GM18511 (cell line): ENCODE results near the gene ATE1.
"Not testable (repeated sequence)": the region's sequence is repeated elsewhere in the genome, so short reads cannot be mapped to it uniquely, and the experiment has no call there.

Experiments used
- ATAC-seq: cut with Tn5 transposase; IDR thresholded peaks from one replicate; pipeline ENCODE4 v1.9.1; 2021; ENCODE audit warnings: mild to moderate bottlenecking, moderate library complexity; ENCODE audit not compliant: unreplicated experiment

Gene ATE1

DNA sequence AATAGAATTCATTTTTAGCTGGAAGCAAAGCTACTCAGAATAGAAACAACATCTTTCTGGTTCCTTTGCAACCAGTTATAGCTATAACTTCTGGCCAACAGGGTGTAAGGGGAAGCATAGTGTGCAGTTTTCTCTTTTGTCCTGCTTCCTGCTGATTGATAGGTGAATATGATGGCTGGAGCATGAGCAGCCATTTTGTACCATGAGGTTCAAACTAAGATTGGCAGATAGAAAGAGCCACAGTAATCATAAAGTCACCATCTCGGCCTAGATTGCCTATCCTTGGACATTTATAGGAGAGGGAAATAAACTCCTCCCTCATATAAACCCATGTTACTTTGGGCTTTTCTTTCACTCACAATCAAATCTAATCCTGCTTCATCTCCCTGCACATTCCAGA is 227.4 kb downstream of the ATE1 start:
- ATAC-seq: no peak

DNA sequence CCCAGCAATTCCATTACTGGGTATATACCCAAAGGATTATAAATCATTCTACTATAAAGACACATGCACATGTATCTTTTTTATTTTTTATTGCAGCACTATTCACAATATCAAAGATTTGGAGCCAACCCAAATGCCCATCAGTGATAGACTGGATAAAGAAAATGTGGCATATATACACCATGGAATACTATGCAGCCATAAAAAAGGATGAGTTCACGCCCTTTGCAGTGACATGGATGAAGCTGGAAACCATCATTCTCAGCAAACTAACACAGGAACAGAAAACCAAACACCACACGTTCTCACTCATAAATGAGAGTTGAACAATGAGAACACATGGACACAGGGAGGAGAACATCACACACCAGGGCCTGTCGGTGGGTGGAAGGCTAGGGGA is 228.1 kb downstream of the ATE1 start:
- ATAC-seq: not testable (repeated sequence)

DNA sequence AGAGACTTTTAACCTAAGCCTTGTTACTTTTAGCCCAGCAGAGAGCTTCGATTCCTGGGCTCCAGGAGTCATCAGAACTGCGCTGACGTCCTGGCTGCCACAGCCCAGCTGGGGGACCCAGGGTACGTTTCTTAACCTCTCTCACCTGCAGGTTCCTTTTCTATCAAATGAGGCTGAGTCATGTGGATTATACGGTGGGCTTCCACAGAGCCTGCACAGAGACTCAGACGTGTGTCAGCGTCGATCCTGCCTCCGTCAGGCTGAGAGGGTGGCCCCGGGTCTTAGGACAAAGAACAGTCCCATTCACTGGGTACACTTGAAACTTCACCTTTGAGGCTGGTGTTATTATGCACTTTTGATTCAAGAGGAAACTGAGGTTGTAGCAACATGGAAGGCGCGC is 228.9 kb downstream of the ATE1 start:
- ATAC-seq: no peak

DNA sequence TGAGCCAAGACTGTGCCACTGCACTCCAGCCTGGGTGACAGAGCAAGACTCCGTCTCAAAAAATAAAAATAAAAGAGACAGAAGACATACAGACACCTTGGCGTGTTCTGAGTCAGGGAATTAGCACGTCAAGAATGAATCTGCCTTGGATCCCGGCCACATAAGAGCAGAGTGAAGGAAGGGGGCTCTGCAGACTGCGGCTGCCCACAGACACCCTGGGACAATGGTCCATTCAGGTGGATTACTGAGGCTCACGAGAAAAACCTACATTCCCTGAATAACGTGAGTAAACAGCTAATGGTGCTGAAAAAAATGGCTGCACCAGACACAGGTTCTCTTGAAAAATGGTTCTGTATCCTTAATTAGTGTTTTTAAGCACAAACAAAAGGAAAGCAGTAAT is 229.5 kb downstream of the ATE1 start:
- ATAC-seq: no peak

GRCh38 chr10:121696854-121697253 is 231.0 kb downstream of the ATE1 start:
- no peak for ATAC-seq

DNA sequence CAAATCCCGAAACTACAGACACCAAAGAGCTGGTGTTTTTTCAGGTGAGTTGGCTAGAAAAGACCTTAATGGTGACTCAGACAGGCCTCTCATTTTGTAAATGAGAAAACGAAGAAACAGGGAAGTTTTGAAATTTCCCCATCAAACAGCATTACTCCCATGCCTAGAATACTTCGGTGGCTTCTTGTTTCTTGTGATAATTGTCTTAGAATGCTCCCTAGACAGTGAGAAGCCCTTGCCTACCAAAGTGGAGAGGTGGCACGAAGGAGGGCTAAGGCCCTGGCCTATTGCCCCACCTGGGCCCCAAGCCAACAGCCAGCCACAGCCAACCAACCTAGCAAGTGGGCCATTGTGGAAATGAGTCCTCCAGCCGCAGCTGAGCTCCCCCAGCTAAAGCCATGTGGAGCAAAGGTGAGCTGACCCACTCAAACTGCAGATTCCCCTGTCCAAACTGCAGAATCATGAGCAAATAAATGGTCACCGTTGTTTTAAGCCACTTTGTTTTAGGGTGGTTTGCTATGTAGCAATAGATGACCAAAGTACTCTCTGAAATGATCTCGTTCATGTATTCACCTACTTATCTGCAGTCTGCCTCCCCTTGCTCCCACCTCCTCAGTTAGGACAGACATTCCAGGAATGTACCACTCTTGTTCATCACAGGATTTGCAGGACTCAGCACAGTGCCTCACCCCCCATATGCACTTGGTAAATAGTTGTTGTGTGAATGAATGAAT is 231.9 kb downstream of the ATE1 start:
- no peak for ATAC-seq

DNA sequence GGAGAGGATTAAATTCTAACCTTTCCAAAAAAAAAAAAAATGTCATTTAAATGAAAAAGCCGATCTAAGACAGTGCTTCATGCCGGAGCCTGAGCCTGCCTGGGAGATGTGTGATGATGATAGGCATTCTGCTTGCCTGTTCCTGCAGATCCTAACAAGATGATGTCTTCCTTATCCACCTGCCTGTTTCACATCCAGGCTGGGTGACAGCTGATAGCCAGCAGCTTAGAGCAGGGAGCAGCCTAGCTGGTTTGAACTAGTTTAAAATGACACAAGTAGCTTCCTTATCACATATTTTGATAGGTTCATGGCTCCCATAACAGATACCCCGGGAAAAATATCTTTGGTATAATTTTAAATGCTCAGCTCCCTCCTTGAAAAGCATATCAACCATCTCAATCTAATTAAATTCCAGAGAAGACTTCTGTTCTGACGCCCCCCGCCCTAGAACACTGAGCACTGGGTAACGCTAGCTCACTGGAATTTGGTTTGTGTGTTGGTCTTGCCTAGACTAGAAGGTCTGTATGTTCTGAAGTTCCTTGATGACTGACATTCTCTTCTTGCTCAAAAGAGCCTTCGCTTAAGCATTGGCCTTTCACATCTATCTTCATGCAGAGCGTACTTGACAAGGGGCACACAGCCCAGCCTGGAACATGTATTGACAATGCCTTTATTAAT is 232.7 kb downstream of the ATE1 start:
- no peak for ATAC-seq

DNA sequence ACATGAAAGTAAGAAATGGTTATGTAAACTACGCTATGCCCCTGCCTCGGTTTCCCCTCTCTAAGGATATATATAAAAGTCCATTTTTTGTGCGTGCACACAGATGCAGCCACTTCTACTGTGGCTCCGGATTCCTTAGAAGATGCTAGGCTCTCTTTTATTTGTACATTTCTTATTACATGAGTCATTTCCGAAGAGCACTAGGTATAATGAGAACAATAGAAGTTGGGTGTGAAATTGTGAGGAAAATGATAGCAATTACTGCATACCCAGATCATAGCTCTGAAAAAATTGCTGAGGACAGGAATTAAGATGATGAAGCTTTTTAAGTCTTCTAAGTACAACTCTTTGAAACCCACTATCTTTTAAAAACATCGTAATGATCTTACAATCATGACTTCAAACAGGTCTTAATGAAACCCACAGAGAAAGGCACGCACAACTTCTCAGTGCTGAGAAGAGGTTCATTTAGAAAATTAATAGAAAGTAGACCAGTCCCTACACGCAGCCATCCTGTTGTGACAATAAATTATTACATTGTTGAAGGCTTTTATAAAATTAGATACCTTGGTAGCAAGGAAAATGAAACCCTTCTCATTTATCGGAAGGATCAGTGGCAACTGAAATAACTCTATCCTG is 233.4 kb downstream of the ATE1 start:
- no peak for ATAC-seq

DNA sequence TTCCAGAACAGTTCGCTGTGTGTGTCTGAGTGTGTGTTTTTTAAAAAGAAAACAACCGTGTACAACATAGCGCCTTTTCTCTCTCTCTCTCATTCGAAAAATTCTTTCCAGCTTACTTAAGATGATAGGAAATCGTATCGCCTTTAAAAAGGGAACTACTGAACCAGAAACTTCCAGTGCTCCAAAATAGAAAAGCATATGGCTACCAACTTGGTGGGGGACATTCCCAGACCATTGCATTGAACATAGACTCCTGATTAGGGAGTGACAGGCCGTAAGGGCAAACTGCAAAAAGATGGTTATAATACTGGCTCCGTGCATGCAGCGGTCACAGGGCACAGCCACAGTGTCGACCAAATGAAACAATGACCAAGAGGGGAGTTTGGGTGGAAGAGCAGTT is 235.2 kb downstream of the ATE1 start:
- no peak for ATAC-seq

DNA sequence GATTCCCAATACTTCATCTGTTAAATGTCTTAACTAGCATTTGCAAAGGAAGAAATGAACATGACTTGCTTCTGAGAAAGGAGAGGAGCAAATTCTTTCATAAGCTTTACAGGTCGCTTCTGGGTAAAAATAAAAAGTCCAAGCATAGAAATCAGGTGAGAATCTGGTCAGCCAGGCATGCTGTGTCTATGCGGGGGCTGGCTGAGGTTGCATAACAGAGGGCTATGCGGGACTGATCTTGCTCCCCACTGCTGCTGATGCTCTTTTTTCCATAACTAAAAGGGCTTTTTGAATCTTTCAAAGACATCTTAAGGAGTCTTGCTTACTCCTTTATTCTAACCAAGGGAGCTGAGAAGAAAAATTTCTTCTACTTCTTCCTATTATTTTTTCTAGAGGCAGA is 236.9 kb downstream of the ATE1 start:
- no peak for ATAC-seq
